ENCODE results near the gene SAMD4B. TPM values are rescaled to one million over a fixed set of nuclear protein-coding genes. Genes with fewer than 3 reads are reported as not detected.

SAMD4B gene
- total and polyA plus RNA-seq, 9 donors: 59.0 to 139 (median 110) TPM

DNA sequence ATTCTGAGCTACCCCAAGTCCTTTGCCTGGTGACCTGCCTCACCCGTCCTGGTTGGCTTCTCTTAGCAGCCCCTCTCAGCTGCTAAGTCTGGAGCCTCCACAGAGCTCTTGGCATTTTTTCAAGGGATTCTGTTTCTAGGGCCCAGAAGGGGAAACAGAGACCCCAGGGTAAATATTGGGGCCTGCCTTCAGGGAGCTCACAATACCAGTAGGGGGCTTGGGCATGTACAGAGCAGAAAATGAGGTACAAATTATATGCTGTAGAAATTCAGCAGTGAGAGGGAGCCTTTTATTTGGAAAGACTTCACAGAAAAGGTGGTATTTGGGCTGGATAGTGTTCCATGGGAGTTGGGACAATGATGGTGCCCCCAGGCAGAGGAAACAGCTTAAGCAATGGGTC lies 3.7 kb downstream of the SAMD4B start:
- TF ChIP-seq, protein P1, sequence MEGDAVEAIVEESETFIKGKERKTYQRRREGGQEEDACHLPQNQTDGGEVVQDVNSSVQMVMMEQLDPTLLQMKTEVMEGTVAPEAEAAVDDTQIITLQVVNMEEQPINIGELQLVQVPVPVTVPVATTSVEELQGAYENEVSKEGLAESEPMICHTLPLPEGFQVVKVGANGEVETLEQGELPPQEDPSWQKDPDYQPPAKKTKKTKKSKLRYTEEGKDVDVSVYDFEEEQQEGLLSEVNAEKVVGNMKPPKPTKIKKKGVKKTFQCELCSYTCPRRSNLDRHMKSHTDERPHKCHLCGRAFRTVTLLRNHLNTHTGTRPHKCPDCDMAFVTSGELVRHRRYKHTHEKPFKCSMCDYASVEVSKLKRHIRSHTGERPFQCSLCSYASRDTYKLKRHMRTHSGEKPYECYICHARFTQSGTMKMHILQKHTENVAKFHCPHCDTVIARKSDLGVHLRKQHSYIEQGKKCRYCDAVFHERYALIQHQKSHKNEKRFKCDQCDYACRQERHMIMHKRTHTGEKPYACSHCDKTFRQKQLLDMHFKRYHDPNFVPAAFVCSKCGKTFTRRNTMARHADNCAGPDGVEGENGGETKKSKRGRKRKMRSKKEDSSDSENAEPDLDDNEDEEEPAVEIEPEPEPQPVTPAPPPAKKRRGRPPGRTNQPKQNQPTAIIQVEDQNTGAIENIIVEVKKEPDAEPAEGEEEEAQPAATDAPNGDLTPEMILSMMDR (IDR thresholded peaks at IDR 0.05): no peak
- TF ChIP-seq POLR2A (IDR thresholded peaks at IDR 0.05) (no peak), EP300 (IDR thresholded peaks at IDR 0.05) (no peak)
- H3K27me3 ChIP-seq: no peaks in the 10 kb centered on the region
- H3K9me3 ChIP-seq: no peaks in the 10 kb centered on the region
- H3K27ac ChIP-seq: no peak overlapping the region
- WGBS, 3 donors: 55 to 86% (median 67%) methylated on average over 1 of the region's 1 CpG
- intact Hi-C loops (cut with DNase I): loop anchor here in 1 of 4 donors (10.0 kb wide), 1 partner anchor 189 kb away; the partner anchor contains the start of gene EID2B
- DNase-seq: no peak
- H3K4me1 ChIP-seq (ENCODE audit: insufficient read depth): peaks cover 2% of the 10 kb centered on the region
- H3K36me3 ChIP-seq: no peaks in the 10 kb centered on the region
- H3K4me3 ChIP-seq: no peak overlapping the region

DNA sequence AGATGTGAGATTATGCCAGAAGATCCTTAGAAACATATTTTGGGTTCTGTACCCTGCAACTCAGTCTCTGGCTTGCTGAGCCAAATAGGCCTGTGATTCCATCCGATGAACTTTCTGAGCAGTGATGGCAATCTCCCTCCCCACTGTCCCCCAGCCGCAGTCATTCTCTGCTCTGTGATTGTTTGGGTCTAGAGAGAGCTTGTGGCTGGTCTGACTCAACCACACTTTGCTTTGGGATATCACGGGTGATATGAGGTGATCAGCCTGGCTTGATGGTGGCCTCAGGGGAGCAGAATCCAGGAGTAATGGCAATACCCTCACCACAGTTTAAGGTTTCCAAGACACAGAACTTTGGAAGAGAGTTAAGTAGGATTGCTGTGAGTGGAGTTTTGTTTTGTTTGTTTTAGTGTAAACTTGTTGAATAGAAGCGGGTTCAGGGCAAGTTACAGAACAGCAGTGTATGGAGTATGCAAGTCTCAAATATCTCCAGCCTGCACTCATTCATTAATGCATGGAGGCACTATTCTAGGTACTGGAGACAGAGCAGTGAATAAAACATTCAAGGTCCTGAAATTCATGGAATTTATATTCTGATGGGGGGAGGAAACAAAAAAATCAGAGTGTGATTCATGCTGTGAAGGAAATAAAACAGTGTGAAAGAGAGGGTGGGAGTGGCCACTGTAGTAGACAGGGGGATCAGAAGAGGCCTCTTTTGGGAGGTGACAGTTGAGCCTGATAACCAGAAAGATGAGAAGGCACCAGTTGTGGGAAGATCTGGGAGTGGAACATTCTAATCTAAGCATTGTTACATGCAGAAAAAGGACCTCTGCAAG lies 5.3 kb downstream of the SAMD4B start:
- Histone ChIP-seq H3K4me3 (no peak overlapping the region), H3K27me3 (no peaks in the 10 kb centered on the region), H3K36me3 (no peaks in the 10 kb centered on the region), H3K27ac (no peak overlapping the region), H3K4me1 (ENCODE audit: insufficient read depth) (peaks cover 2% of the 10 kb centered on the region), H3K9me3 (no peaks in the 10 kb centered on the region)
- TF ChIP-seq, protein P1 (IDR thresholded peaks at IDR 0.05): no peak
- TF ChIP-seq EP300 (IDR thresholded peaks at IDR 0.05) (no peak), POLR2A (IDR thresholded peaks at IDR 0.05) (no peak)
- WGBS, 3 donors: 74 to 81% (median 75%) methylated on average over 4 of the region's 4 CpGs
- DNase-seq: no peak
- intact Hi-C loops (cut with DNase I): loop anchor here in 1 of 4 donors (10.0 kb wide), 1 partner anchor 187 kb away; the partner anchor contains the start of gene EID2B

DNA sequence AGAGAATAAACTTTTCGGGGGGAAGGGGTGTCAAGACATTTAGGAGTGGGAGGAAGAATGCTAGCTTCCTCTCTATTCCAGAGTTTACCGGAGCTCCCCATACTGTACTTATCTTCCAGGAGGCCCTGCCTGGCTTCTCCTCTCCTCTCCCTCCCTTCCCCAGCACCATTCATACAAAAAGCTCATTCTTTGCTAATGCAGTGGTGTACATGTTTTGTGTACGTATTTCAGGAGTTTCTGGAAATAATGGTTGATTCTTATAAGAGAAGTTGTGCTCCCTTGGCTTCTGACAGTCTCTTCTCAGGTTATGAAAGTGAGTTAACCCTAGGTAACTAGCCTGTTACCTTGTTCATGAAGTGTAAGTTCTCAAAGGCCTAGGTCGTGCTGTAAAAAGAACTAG lies 7.1 kb downstream of the SAMD4B start:
- no peak overlapping the region for H3K4me3 ChIP-seq
- no peaks in the 10 kb centered on the region for H3K9me3 ChIP-seq
- WGBS, 3 donors: 64 to 74% (median 65%) methylated on average over 4 of the region's 4 CpGs
- TF ChIP-seq, protein P1 (IDR thresholded peaks at IDR 0.05): no peak
- no peak for TF ChIP-seq EP300 (IDR thresholded peaks at IDR 0.05)
- no peak for TF ChIP-seq POLR2A (IDR thresholded peaks at IDR 0.05)
- intact Hi-C loops (cut with DNase I): loop anchor here in 1 of 4 donors (10.0 kb wide), 1 partner anchor 185 kb away; the partner anchor contains the start of gene EID2B
- H3K27ac ChIP-seq: no peak overlapping the region
- DNase-seq: no peak
- H3K27me3 ChIP-seq: no peaks in the 10 kb centered on the region
- peaks cover 2% of the 10 kb centered on the region for H3K4me1 ChIP-seq (ENCODE audit: insufficient read depth)
- no peaks in the 10 kb centered on the region for H3K36me3 ChIP-seq

DNA sequence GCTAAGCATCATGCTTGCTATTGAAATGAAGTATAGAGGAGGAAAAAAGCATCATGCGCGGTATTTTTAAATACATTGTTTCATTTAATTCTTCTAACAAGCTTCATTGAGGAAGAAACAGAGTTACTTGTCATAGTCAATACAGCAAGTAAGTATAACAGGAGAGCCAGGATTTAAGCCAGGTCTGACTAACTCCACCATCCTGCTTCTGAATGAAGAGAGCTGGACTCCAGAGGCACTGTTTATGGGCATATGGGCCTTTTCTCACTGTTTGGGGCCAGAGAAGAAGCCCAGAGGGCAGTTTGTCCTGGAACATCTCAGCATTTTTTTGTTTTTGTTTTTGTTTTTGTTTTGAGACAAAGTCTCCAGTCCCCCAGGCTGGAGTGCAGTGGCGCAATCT lies 7.9 kb downstream of the SAMD4B start:
- TF ChIP-seq EP300 (IDR thresholded peaks at IDR 0.05) (no peak), POLR2A (IDR thresholded peaks at IDR 0.05) (no peak)
- TF ChIP-seq, protein P1 (IDR thresholded peaks at IDR 0.05): no peak
- WGBS, 3 donors: 97% methylated on average over 3 of the region's 3 CpGs
- no peak for DNase-seq
- H3K4me3 ChIP-seq: no peak overlapping the region
- intact Hi-C loops (cut with DNase I): no loop called here
- H3K27me3 ChIP-seq: no peaks in the 10 kb centered on the region
- peaks cover 2% of the 10 kb centered on the region for H3K4me1 ChIP-seq (ENCODE audit: insufficient read depth)
- H3K9me3 ChIP-seq: no peaks in the 10 kb centered on the region
- no peak overlapping the region for H3K27ac ChIP-seq
- H3K36me3 ChIP-seq: no peaks in the 10 kb centered on the region
